ENCODE results near the gene AFAP1L2.

The AFAP1L2 gene

DNA sequence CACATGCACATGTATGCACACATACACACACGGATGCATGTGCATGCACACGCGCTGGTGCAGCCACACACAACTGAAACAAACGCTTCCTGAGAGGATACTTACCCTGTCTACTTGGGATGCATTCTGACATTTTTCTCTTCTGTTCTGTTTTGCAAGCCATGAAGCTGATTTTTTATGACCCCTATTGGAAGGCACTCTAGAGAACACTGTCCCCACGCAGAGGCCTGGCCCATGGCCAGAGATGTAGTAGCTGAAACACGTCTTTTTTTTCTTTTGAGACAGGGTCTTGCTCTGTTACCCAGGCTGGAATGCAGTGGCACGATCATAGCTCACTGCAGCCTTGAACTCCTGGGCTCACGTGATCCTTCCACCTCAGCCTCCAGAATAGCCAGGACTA, 117.4 kb downstream of the AFAP1L2 start:
- H3K4me3 ChIP-seq (ENCODE audit: low read depth, low read length) = no peak overlapping the region
- TF ChIP-seq, protein P1, sequence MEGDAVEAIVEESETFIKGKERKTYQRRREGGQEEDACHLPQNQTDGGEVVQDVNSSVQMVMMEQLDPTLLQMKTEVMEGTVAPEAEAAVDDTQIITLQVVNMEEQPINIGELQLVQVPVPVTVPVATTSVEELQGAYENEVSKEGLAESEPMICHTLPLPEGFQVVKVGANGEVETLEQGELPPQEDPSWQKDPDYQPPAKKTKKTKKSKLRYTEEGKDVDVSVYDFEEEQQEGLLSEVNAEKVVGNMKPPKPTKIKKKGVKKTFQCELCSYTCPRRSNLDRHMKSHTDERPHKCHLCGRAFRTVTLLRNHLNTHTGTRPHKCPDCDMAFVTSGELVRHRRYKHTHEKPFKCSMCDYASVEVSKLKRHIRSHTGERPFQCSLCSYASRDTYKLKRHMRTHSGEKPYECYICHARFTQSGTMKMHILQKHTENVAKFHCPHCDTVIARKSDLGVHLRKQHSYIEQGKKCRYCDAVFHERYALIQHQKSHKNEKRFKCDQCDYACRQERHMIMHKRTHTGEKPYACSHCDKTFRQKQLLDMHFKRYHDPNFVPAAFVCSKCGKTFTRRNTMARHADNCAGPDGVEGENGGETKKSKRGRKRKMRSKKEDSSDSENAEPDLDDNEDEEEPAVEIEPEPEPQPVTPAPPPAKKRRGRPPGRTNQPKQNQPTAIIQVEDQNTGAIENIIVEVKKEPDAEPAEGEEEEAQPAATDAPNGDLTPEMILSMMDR (IDR thresholded peaks at IDR 0.05; ENCODE audit: control insufficient read depth, extremely low read depth, insufficient read depth) = no peak

DNA sequence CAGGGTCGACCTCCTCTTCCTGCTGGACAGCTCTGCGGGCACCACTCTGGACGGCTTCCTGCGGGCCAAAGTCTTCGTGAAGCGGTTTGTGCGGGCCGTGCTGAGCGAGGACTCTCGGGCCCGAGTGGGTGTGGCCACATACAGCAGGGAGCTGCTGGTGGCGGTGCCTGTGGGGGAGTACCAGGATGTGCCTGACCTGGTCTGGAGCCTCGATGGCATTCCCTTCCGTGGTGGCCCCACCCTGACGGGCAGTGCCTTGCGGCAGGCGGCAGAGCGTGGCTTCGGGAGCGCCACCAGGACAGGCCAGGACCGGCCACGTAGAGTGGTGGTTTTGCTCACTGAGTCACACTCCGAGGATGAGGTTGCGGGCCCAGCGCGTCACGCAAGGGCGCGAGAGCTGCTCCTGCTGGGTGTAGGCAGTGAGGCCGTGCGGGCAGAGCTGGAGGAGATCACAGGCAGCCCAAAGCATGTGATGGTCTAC, 118.3 kb downstream of the AFAP1L2 start:
- no peak for DNase-seq (ENCODE audit: low read depth)
- TF ChIP-seq, protein P1 (IDR thresholded peaks at IDR 0.05; ENCODE audit: control insufficient read depth, extremely low read depth, insufficient read depth) = no peak
- no peak overlapping the region for H3K4me3 ChIP-seq (ENCODE audit: low read depth, low read length)

More for the DNA sequence above, 117.4 kb downstream of the AFAP1L2 start:
- DNase-seq (ENCODE audit: low read depth) = no peak

DNA sequence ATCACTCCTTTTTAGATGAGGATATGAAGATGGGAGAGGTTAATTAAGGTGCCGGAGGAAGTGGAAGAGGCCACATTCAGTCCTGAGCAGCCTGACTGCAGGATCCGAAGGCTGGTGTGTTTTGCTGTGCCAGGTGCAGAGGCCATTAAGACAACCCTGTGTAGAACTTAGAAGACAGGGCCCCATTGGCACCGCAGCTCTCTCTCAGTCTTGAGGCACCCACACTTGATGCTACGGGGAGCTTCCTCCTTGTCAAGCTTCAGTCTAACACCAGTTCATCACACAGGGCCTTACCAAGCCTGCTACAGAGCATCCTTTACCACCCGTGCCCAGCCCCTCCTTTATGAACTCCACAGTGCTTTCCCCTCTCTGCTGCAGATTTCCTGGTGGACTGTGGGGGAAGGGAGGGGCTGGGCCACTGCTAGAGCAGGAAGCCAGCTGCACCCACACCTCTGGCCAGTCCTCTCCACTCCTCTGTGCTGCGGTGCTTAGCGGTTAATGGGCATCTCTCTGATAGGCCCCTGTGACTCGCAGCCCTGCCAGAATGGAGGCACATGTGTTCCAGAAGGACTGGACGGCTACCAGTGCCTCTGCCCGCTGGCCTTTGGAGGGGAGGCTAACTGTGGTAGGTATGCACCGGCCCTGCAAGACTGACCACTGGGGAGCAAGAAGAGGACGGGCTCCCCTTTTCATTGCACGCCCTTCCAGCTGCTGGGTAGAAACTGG, 119.8 kb downstream of the AFAP1L2 start:
- no peak for DNase-seq (ENCODE audit: low read depth)
- H3K4me3 ChIP-seq (ENCODE audit: low read depth, low read length) = no peak overlapping the region
- TF ChIP-seq, protein P1 (IDR thresholded peaks at IDR 0.05; ENCODE audit: control insufficient read depth, extremely low read depth, insufficient read depth) = no peak

DNA sequence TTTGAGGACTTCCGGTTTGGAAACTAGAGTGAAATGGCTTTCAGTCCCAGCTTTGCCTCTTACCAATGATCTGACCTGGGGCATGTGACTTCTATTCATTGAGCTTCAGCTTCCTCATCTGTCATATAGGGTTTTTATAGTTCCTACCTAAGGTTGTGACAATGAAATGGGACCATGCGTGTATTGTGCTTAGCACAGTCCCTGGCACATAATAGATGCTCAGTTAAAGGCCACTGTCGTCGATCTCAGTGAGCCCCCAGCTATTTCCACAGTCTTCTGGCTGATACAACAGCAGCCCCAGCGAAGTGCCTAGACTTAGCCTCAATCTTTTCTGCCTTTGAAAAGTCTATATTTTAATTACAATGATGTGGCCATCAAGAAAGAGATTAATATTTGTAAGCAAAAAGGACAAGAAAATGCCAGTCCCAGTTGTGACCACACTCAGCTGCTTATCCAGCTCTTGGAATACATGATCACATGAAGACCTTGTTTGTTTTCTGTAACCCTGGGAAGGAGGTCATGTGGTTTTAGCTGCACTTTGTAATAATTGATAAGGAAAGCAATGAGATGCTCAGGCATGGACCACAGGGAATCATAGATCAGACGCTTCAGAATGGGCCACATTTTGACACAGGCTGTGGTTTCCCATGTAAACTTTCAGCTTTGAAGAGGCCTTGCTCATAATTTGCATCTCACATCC, 120.6 kb downstream of the AFAP1L2 start:
- no peak overlapping the region for H3K4me3 ChIP-seq (ENCODE audit: low read depth, low read length)
- TF ChIP-seq, protein P1 (IDR thresholded peaks at IDR 0.05; ENCODE audit: control insufficient read depth, extremely low read depth, insufficient read depth) = no peak
- DNase-seq (ENCODE audit: low read depth) = no peak

DNA sequence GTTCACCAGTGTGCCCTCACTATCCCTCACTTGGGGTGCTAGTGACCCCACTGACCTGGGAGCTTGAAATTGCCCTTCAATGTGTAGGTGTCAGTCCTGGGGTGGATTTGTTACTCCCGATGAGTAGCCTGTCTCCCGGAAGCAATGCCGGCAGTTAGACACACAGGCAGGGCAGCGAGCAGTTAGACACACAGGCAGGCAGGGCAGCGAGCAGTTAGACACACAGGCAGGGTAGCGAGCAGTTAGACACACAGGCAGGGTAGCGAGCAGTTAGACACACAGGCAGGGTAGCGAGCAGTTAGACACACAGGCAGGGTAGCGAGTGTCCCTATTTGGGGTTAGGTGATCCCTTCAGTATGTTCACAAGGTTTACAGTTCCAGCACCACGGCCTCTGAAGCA, 121.2 kb downstream of the AFAP1L2 start:
- no peak overlapping the region for H3K4me3 ChIP-seq (ENCODE audit: low read depth, low read length)
- TF ChIP-seq, protein P1 (IDR thresholded peaks at IDR 0.05; ENCODE audit: control insufficient read depth, extremely low read depth, insufficient read depth) = no peak
- no peak for DNase-seq (ENCODE audit: low read depth)

DNA sequence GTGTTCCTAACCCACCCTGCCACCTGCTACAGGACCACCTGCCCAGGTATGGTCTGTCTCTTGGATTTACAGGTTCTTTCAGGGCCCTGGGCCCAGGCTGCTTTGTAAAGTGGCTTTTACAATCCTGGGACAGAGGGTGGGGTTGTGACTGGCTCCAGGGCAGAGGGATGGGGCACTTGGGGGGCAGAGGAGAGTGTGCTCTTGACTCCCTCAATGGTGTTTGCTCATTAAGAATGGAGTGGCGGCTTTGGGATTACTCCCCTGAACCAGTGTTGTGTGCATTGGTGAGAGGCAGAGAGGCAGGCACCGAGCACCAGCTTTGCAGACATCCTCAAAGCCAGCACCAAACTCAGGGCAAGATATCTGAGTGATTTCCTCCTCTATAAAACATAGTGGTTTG, 121.8 kb downstream of the AFAP1L2 start:
- DNase-seq (ENCODE audit: low read depth) = no peak
- TF ChIP-seq, protein P1 (IDR thresholded peaks at IDR 0.05; ENCODE audit: control insufficient read depth, extremely low read depth, insufficient read depth) = no peak
- no peak overlapping the region for H3K4me3 ChIP-seq (ENCODE audit: low read depth, low read length)
